Stimulated activated CD8-positive, alpha-beta memory T cell treated with anti-CD3 and anti-CD28 coated beads, Interleukin-7, amount 100 ng/mL, for 1 hour (primary cell): Measurements from ENCODE around the gene FANCM.
"Not testable (repeated sequence)": the region's sequence is repeated elsewhere in the genome, so short reads cannot be mapped to it uniquely, and the experiment has no call there.

ENCODE experiments used
- DNase-seq, 2 donors: peaks; one replicate each; pipeline ENCODE4 v3.0.0-alpha.2; 2020; ENCODE audit warnings: low read depth in 2 of 2

FANCM gene

GRCh38 chr14:45135659-45136395 lies at the start of gene FANCM:
FANCM (plus strand) TSS chr14:45135930; CDS start chr14:45136032, 102 bp downstream.
- peak; percentile 68 for DNase-seq

- no peak for DNase-seq
Observed at GRCh38 chr14:45089813-45090212, 45.9 kb upstream of the FANCM start.

- no peak for DNase-seq
Observed at GRCh38 chr14:45091710-45092109, 44.0 kb upstream of the FANCM start.

- no peak for DNase-seq
Observed at GRCh38 chr14:45094275-45094674, 41.5 kb upstream of the FANCM start.

DNA sequence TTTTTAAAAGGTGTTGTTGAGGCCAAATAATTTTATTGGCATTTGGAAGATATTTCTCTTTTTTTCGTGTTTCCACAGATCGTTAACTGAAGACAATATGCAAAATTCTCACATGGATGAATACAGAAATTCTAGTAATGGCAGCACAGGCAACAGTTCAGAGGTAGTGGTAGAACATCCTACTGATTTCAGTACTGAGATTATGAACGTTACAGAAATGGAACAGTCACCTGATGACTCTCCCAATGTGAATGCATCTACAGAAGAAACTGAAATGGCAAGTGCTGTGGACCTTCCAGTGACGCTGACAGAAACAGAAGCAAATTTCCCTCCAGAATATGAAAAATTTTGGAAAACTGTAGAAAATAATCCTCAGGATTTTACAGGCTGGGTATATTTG lies 40.6 kb upstream of the FANCM start:
- no peak for DNase-seq

- no peak for DNase-seq
Observed at GRCh38 chr14:45096218-45096617, 39.5 kb upstream of the FANCM start.

- no peak for DNase-seq
Observed at GRCh38 chr14:45103806-45104205, 31.9 kb upstream of the FANCM start.

DNA sequence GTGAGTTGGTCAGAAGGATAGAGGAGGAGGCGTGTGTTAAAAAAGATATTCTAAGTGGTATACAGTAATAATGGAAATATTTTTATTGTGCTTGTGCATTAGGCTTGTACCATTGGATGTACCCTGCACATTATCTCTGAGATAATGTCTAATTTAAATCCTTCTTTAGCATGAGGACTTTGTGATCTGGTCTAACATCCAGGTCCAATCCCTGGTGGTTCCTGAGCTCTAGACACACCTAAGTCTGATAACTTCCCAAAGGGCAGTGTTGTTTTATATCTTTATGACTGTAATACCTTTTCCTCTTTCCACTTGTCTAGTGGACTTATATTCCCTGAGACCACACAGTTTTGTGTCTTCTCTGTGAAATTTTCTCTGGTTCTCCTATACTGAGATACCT lies 31.2 kb upstream of the FANCM start:
- no peak for DNase-seq

- DNase-seq: no peak
Observed at GRCh38 chr14:45112896-45113781, 22.6 kb upstream of the FANCM start.

- no peak for DNase-seq
Observed at GRCh38 chr14:45114327-45114726, 21.4 kb upstream of the FANCM start.

GRCh38 chr14:45118594-45118993 lies 17.1 kb upstream of the FANCM start:
- DNase-seq: no peak

DNA sequence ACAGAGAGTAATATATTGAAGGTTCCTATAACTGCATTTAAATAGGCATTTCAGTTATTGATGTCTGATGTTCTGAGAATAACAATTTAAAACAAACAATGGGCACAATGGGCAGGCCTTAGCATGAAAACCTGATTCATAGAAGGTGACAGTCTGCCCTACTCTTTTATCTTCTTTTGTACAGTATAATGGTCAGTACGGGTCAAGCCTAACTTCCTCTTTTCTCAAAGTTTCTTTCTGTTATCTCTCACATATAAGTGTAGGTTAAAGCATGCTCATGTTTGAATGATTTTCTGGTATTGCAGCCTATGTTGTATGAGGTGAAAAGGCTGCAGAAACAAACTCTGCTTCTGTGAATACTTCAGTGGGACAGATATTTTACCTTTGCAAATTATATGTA lies 15.6 kb upstream of the FANCM start:
- DNase-seq: no peak

DNA sequence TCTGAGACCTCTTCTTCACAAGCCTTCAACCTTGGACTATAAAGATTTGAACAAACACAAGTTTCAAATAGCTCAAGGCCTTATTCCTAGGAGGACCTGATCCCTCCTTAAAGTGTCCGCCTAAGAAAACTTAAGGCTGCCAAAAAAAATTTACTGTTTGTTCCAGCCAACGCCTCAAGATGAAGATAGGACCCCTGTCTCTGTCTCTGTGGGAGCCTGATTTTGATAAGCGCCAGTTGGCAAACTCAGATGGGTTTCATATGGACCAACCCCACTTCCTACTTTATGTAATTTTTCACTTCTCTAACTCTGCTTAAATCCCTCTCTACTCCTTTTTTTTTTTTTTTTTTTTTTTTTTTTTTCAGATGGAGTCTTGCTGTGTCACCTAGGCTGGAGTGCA lies 12.5 kb upstream of the FANCM start:
- no peak for DNase-seq

GRCh38 chr14:45125754-45126153 lies 10.0 kb upstream of the FANCM start:
- DNase-seq: no peak

GRCh38 chr14:45128963-45129629 lies 6.6 kb upstream of the FANCM start:
- no peak for DNase-seq

- no peak for DNase-seq
Observed at GRCh38 chr14:45133683-45134050, 2.1 kb upstream of the FANCM start.

DNA sequence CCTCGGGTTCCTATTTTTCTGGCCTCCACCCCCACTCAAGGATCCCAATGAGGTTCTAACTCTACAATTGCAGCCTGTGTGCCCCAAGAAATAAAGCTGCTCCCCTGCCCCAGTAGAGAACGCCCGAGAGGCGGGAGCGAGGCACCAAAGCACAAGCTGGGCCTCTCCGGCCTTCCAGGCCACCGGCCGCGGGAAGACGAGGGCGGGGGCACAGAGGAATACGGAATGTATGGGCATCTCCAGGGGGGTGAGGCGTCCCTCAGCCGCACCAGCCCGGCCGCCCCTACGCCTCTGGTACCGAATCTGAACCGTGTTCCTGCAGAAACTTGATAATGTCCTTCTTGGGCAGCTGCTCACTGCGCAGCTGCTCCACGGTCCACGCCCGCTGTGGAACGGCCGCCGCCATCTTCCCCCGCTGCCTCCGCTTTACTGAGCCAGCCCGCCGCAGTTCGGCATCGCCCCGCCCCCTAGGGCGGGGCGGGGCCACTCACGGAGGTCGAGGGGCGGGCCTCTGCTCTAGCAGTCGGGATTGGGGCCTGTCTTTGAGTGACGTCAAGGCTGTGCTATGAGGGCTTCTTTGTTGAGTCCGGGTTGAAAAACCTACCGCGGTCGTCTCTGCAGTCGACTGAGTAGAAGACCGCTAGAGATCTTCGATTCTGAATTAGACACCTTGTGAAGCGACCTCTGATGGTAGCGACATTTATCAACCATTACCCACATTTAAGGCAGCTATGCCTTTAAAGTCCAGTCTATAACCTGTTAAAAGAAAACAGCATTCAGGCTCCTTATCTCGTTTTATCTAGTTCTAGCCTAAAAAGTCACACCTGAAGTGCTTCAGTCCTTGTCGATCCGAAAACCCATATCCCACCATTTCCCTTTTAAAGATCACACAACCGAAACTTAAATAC lies 1.4 kb upstream of the FANCM start, which contains the start of gene FKBP3:
Gene FKBP3 (minus strand): TSS at position 431 of the 908 bp plus-strand sequence. CDS start 25 bp downstream, at position 406.
- peak; percentile 85 to 88 for DNase-seq

DNA sequence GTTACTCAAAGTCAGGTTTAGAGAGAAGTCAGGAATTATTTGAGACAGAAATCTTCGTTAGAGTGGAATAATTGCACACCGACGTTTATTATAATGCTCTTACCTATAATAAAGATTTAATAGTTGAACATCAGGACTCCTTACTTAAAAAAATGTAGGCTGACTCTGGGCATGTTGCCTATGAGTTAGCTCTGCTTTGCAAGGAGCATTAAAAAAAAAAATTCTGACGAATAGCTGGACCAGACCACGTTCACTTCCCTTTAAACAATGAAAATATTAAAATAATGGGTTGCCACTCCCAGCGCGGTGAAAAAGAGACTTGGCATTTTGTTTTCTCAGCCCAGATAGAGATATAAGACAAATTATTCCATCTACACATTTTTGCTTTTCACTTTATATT lies 574 bp upstream of the FANCM start:
- no peak for DNase-seq

DNA sequence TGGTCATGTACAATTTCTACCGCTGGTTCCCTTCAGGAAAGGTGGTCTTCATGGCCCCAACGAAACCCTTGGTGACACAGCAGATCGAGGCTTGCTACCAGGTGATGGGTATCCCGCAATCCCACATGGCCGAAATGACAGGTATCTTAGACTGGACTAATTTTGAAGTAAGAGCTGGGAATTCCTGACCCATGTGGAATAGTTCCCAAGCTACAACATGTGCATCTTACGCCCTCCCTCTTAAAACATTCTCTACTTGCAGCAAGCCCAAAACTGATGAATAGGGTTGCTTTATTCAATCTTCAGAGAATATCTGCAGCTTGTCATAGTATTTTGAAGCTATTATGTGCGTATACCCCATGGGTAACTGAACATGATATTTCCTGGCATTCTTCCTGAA lies 669 bp downstream of the FANCM start:
- DNase-seq: no peak

GRCh38 chr14:45140661-45141187 lies 5.0 kb downstream of the FANCM start:
- DNase-seq: no peak

DNA sequence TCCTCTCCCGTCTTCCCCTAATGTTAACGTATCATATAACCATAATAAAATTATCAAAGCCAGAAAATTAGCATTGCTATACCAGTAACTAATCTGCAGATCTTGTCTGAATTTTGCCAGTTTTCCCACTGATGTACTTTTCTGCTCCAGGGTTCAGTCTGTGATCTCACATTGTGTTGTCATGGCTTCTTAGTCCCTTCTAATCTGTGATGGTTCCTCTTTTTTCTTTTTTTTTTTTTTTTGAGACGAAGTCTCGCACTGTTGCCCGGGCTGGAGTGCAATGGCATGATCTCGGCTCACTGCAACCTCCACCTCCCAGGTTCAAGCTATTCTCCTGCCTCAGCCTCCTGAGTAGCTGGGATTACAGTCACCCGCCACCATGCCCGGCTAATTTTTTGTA lies 6.4 kb downstream of the FANCM start:
- DNase-seq: not testable (repeated sequence)
